RWPE2 (cell line): ENCODE results near the gene TP63.

Source experiments
- ATAC-seq: fragments of 200-7000 bp; cut with Tn5 transposase; 3 replicates; pipeline ENCODE4 v1.9.1; 2021; ENCODE audit warnings: low read depth
- DNase-seq: peaks from one replicate; pipeline ENCODE4 v3.0.0-alpha.2; 2020; ENCODE audit warnings: low spot score
- H3K27ac ChIP-seq: fragments of 450-650 bp; 2 replicates; pipeline ENCODE4 v1.5.1; 2017; ENCODE audit warnings: mild to moderate bottlenecking; ENCODE audit not compliant: poor library complexity, severe bottlenecking
- H3K27me3 ChIP-seq: fragments of 250-450 bp; sonication (Bioruptor Pico); 2 replicates; pipeline ENCODE4 v1.5.1; 2021; ENCODE audit warnings: mild to moderate bottlenecking, moderate library complexity; ENCODE audit not compliant: insufficient read depth, poor library complexity, severe bottlenecking
- H3K36me3 ChIP-seq: fragments of 250-450 bp; sonication (Bioruptor Pico); 2 replicates; pipeline ENCODE4 v1.5.1; 2020; ENCODE audit warnings: low read depth, mild to moderate bottlenecking, moderate library complexity
- H3K4me1 ChIP-seq: fragments of 250-450 bp; sonication (Bioruptor Pico); 2 replicates; pipeline ENCODE4 v1.5.1; 2021; ENCODE audit warnings: mild to moderate bottlenecking, moderate library complexity; ENCODE audit not compliant: insufficient read depth, poor library complexity, severe bottlenecking
- H3K4me3 ChIP-seq: fragments of 250-450 bp; sonication (Bioruptor Pico); 2 replicates; pipeline ENCODE4 v1.5.1; 2021; ENCODE audit warnings: mild to moderate bottlenecking, moderate library complexity; ENCODE audit not compliant: severe bottlenecking
- H3K9me3 ChIP-seq: fragments of 250-450 bp; sonication (Bioruptor Pico); 2 replicates; pipeline ENCODE4 v1.5.1; 2021; ENCODE audit warnings: mild to moderate bottlenecking, moderate library complexity; ENCODE audit not compliant: severe bottlenecking
- CTCF ChIP-seq: fragments of 450-650 bp; IDR thresholded peaks from one replicate; pipeline ENCODE4 v1.5.1; 2017; ENCODE audit warnings: mild to moderate bottlenecking, moderate library complexity; ENCODE audit not compliant: poor library complexity, severe bottlenecking

TP63 gene

GRCh38 chr3:189632242-189632641 lies 1.1 kb downstream of the TP63 start:
- Histone ChIP-seq H3K4me1 (no peaks in the 10 kb centered on the region), H3K36me3 (no peaks in the 10 kb centered on the region), H3K27ac (no peak overlapping the region), H3K27me3 (no peaks in the 10 kb centered on the region), H3K4me3 (no peak overlapping the region), H3K9me3 (no peaks in the 10 kb centered on the region)
- ATAC-seq (no peak), DNase-seq (no peak)
- no peak for TF ChIP-seq CTCF

- TF ChIP-seq CTCF: no peak
- Histone ChIP-seq H3K27ac (no peak overlapping the region), H3K36me3 (no peaks in the 10 kb centered on the region), H3K4me1 (no peaks in the 10 kb centered on the region), H3K4me3 (no peak overlapping the region), H3K27me3 (no peaks in the 10 kb centered on the region), H3K9me3 (no peaks in the 10 kb centered on the region)
- ATAC-seq (no peak), DNase-seq (no peak)
Observed at GRCh38 chr3:189635339-189635738, 4.2 kb downstream of the TP63 start.

- Histone ChIP-seq H3K4me3 (no peak overlapping the region), H3K27me3 (no peaks in the 10 kb centered on the region), H3K4me1 (no peaks in the 10 kb centered on the region), H3K36me3 (no peaks in the 10 kb centered on the region), H3K27ac (no peak overlapping the region), H3K9me3 (no peaks in the 10 kb centered on the region)
- DNase-seq (no peak), ATAC-seq (no peak)
- no peak for TF ChIP-seq CTCF
Observed at GRCh38 chr3:189636048-189636447, 4.9 kb downstream of the TP63 start.

GRCh38 chr3:189637750-189638149 lies 6.6 kb downstream of the TP63 start:
- H3K36me3 ChIP-seq: no peaks in the 10 kb centered on the region
- H3K9me3 ChIP-seq: no peaks in the 10 kb centered on the region
- TF ChIP-seq CTCF: no peak
- H3K27me3 ChIP-seq: no peaks in the 10 kb centered on the region
- H3K4me1 ChIP-seq: peaks cover 9% of the 10 kb centered on the region
- no peak for ATAC-seq
- no peak overlapping the region for H3K27ac ChIP-seq
- DNase-seq: no peak
- H3K4me3 ChIP-seq: no peak overlapping the region

GRCh38 chr3:189638276-189639031 lies 7.3 kb downstream of the TP63 start:
- ATAC-seq: no peak
- Histone ChIP-seq H3K27me3 (no peaks in the 10 kb centered on the region), H3K9me3 (no peaks in the 10 kb centered on the region), H3K4me3 (no peak overlapping the region), H3K27ac (no peak overlapping the region), H3K36me3 (no peaks in the 10 kb centered on the region), H3K4me1 (peaks cover 9% of the 10 kb centered on the region)
- TF ChIP-seq CTCF: no peak
- no peak for DNase-seq
